Measurements from ENCODE around the gene ZNF277. TPM values are rescaled to one million over a fixed set of nuclear protein-coding genes. Genes with fewer than 3 reads are reported as not detected.
"Not testable (repeated sequence)": the region's sequence is repeated elsewhere in the genome, so short reads cannot be mapped to it uniquely, and the experiment has no call there.

ZNF277 gene
- total RNA-seq, 4 donors from 2014 or later: 17.1 to 38.4 (median 29.5) TPM

- Histone ChIP-seq H3K36me3 (peaks cover 3 to 28% of the 10 kb centered on the region in 2 donors), H3K4me1 (no peaks in the 10 kb centered on the region), H3K27ac (no peak overlapping the region), H3K27me3 (no peaks in the 10 kb centered on the region), H3K4me3 (no peak overlapping the region), H3K9me3 (peaks cover 0 to 5% (median 0%) of the 10 kb centered on the region in 3 donors)
- no peak for ATAC-seq
- no peak for TF ChIP-seq CTCF (IDR thresholded peaks at IDR 0.05)
- no peak for TF ChIP-seq POLR2A (IDR thresholded peaks at IDR 0.05)
- no peak for TF ChIP-seq POLR2AphosphoS5 (IDR thresholded peaks at IDR 0.05)
- TF ChIP-seq EP300 (IDR thresholded peaks at IDR 0.05): no peak
- 67 to 79% methylated on average over 1 to 2 of the region's 2 CpGs for WGBS, 2 donors (ENCODE audit: low coverage in 1 of 2)
These were observed 100.4 kb downstream of the ZNF277 start for GRCh38 chr7:112306903-112307302.

GRCh38 chr7:112307506-112307905 is 101.0 kb downstream of the ZNF277 start:
- Histone ChIP-seq H3K36me3 (peaks cover 3 to 28% of the 10 kb centered on the region in 2 donors), H3K27ac (no peak overlapping the region), H3K4me3 (no peak overlapping the region), H3K27me3 (no peaks in the 10 kb centered on the region), H3K4me1 (no peaks in the 10 kb centered on the region), H3K9me3 (peaks cover 0 to 5% (median 0%) of the 10 kb centered on the region in 3 donors)
- WGBS, 2 donors (ENCODE audit: low coverage in 1 of 2): 97% methylated on average over 3 of the region's 3 CpGs; no CpG with 5 or more reads in 1 of the 2 donors
- ATAC-seq: no peak
- TF ChIP-seq CTCF (IDR thresholded peaks at IDR 0.05): no peak
- no peak for TF ChIP-seq EP300 (IDR thresholded peaks at IDR 0.05)
- no peak for TF ChIP-seq POLR2AphosphoS5 (IDR thresholded peaks at IDR 0.05)
- TF ChIP-seq POLR2A (IDR thresholded peaks at IDR 0.05): no peak

- Histone ChIP-seq H3K4me1 (no peaks in the 10 kb centered on the region), H3K9me3 (peaks cover 0 to 5% (median 0%) of the 10 kb centered on the region in 3 donors), H3K36me3 (peaks cover 3 to 38% of the 10 kb centered on the region in 2 donors), H3K27me3 (no peaks in the 10 kb centered on the region), H3K4me3 (no peak overlapping the region), H3K27ac (no peak overlapping the region)
- no peak for ATAC-seq
- WGBS, 2 donors (ENCODE audit: low coverage in 1 of 2): 100% methylated on average over 2 to 3 of the region's 3 CpGs
- TF ChIP-seq CTCF (IDR thresholded peaks at IDR 0.05) (no peak), POLR2A (IDR thresholded peaks at IDR 0.05) (no peak), EP300 (IDR thresholded peaks at IDR 0.05) (no peak), POLR2AphosphoS5 (IDR thresholded peaks at IDR 0.05) (no peak)
These were observed 102.5 kb downstream of the ZNF277 start for GRCh38 chr7:112308974-112309373.

- 100% methylated on average over 1 to 2 of the region's 2 CpGs for WGBS, 2 donors (ENCODE audit: low coverage in 1 of 2)
- H3K9me3 ChIP-seq, H3K27me3 ChIP-seq, H3K27ac ChIP-seq, ATAC-seq, H3K4me1 ChIP-seq, H3K4me3 ChIP-seq: not testable (repeated sequence)
- peaks cover 0 to 47% of the 10 kb centered on the region in 2 donors for H3K36me3 ChIP-seq
These were observed 110.3 kb downstream of the ZNF277 start for GRCh38 chr7:112316803-112317202.

GRCh38 chr7:112322070-112322469 is 115.6 kb downstream of the ZNF277 start:
- 100% methylated on average over 1 of the region's 1 CpG for WGBS, 2 donors (ENCODE audit: low coverage in 1 of 2)
- no peak for ATAC-seq
- Histone ChIP-seq H3K36me3 (peaks cover 0 to 70% of the 10 kb centered on the region in 2 donors), H3K27ac (no peak overlapping the region), H3K9me3 (peaks cover 0 to 6% (median 0%) of the 10 kb centered on the region in 3 donors), H3K27me3 (no peaks in the 10 kb centered on the region), H3K4me1 (no peaks in the 10 kb centered on the region), H3K4me3 (no peak overlapping the region)
- TF ChIP-seq EP300 (IDR thresholded peaks at IDR 0.05) (no peak), POLR2A (IDR thresholded peaks at IDR 0.05) (no peak), CTCF (IDR thresholded peaks at IDR 0.05) (no peak), POLR2AphosphoS5 (IDR thresholded peaks at IDR 0.05) (no peak)
